Endothelial cell of umbilical vein (primary cell): Measurements from ENCODE around the gene CCT2. TPM values are rescaled to one million over a fixed set of nuclear protein-coding genes. Genes with fewer than 3 reads are reported as not detected.

Source experiments
- BruUV-seq: library from RNA; stranded (reverse); fragments of 400-500 nt; replicated peaks from 2 replicates; lab custom pipeline; 2021; lab: Mats Ljungman, UMichigan
- CTCF ChIA-PET: fragments of 300-600, 350-600 bp; sonication (Branson Sonifier 250); formaldehyde crosslinking; loops from one replicate; lab custom pipeline; 2021; ENCODE audit warnings: antibody characterized with exemption, inconsistent platforms; lab: Charles Lee
- POLR2A ChIA-PET: fragments of 300-600, 350-600 bp; sonication (Branson Sonifier 250); formaldehyde crosslinking; loops from one replicate; lab custom pipeline; 2021; ENCODE audit warnings: antibody characterized with exemption, inconsistent platforms; lab: Charles Lee
- DNase-seq: peaks from one replicate; pipeline ENCODE4 v3.0.0-alpha.2; 2011; ENCODE audit warnings: low read depth, low spot score
- FAIRE-seq: peaks from 2 replicates; lab custom pipeline; 2011; peaks lifted over from hg19 to GRCh38; lab: Jason Lieb, UNC
- H2AFZ ChIP-seq: 2 replicates; pipeline ENCODE4 v1.6.0; 2012; ENCODE audit warnings: low read depth, low read length, control low read depth, inconsistent platforms
- H3K27ac ChIP-seq: 2 replicates; pipeline ENCODE4 v1.5.1; 2011; ENCODE audit warnings: low read depth, mild to moderate bottlenecking, control low read depth, low read length, moderate library complexity; ENCODE audit not compliant: insufficient read depth
- H3K27me3 ChIP-seq, 2 experiments: 2 replicates each; pipeline versions ENCODE4 v1.6.0 to v1.6.1; 2011; ENCODE audit warnings: low read length in 2 of 2, mixed read lengths in 1 of 2; ENCODE audit not compliant: control insufficient read depth in 2 of 2, insufficient read depth in 2 of 2
- H3K36me3 ChIP-seq, 2 experiments: 2 replicates in 1 of 2; 3 replicates in 1 of 2; pipeline ENCODE4 v1.5.1; 2011; ENCODE audit warnings: low read length in 2 of 2, mild to moderate bottlenecking in 1 of 2, moderate library complexity in 1 of 2; ENCODE audit not compliant: control insufficient read depth in 2 of 2, insufficient read depth in 2 of 2; ENCODE audit errors: extremely low read depth in 1 of 2
- H3K4me1 ChIP-seq: 3 replicates; pipeline ENCODE4 v1.5.1; 2011; ENCODE audit warnings: mild to moderate bottlenecking, low read length; ENCODE audit not compliant: control insufficient read depth, insufficient read depth; ENCODE audit errors: extremely low read depth
- H3K4me2 ChIP-seq: 2 replicates; pipeline ENCODE4 v1.6.1; 2011; ENCODE audit warnings: low read length, control low read depth, mixed read lengths; ENCODE audit not compliant: insufficient read depth
- H3K4me3 ChIP-seq, 3 experiments: fragments of 200-600 bp in 1 of 3; sonication (generic), shearing (Covaris generic) in 1 of 3; replicated peaks in 1 of 3; 2 replicates each; pipeline ENCODE4 v1.5.1; 2011 to 2016; ENCODE audit warnings: control low read depth in 3 of 3, low read length in 3 of 3, mild to moderate bottlenecking in 2 of 3, inconsistent platforms in 1 of 3, low read depth in 1 of 3, moderate library complexity in 1 of 3; ENCODE audit not compliant: insufficient read depth in 1 of 3
- H3K79me2 ChIP-seq: 2 replicates; pipeline ENCODE4 v1.6.0; 2012; ENCODE audit warnings: low read length, inconsistent platforms; ENCODE audit not compliant: control insufficient read depth, insufficient read depth
- H3K9ac ChIP-seq: replicated peaks from 2 replicates; pipeline ENCODE3; 2011; ENCODE audit warnings: low read length, control low read depth; ENCODE audit not compliant: insufficient read depth; ENCODE audit errors: extremely low read depth
- H3K9me1 ChIP-seq: replicated peaks from 3 replicates; pipeline ENCODE4 v1.6.0; 2011; ENCODE audit warnings: mild to moderate bottlenecking, low read length; ENCODE audit not compliant: control insufficient read depth, insufficient read depth; ENCODE audit errors: extremely low read depth
- H3K9me3 ChIP-seq: replicated peaks from 2 replicates; pipeline ENCODE4 v1.5.1; 2012; ENCODE audit warnings: low read length, inconsistent platforms; ENCODE audit not compliant: control insufficient read depth, insufficient read depth
- H4K20me1 ChIP-seq: replicated peaks from 2 replicates; pipeline ENCODE3; 2011; ENCODE audit warnings: mild to moderate bottlenecking, low read length; ENCODE audit not compliant: control insufficient read depth, insufficient read depth; ENCODE audit errors: extremely low read depth
- CTCF ChIP-seq, 2 donors: IDR thresholded peaks; 1 replicate in 1 of 2; 2 replicates in 1 of 2; pipeline ENCODE4 v1.5.1; 2011; ENCODE audit warnings: low read length in 2 of 2, mild to moderate bottlenecking in 2 of 2, moderate library complexity in 2 of 2, control low read depth in 1 of 2, inconsistent platforms in 1 of 2, low read depth in 1 of 2; ENCODE audit not compliant: insufficient read depth in 1 of 2; ENCODE audit errors: extremely low read depth in 1 of 2
- EZH2 ChIP-seq: IDR thresholded peaks from 2 replicates; pipeline ENCODE4 v1.6.1; 2012; ENCODE audit warnings: borderline replicate concordance, low read depth, mild to moderate bottlenecking, moderate library complexity, low read length, inconsistent platforms; ENCODE audit not compliant: severe bottlenecking
- FOS ChIP-seq: IDR thresholded peaks from 2 replicates; pipeline ENCODE4 v1.6.1; 2011; ENCODE audit warnings: mild to moderate bottlenecking, low read length, moderate library complexity, borderline replicate concordance; ENCODE audit not compliant: insufficient read depth
- GATA2 ChIP-seq: IDR thresholded peaks from 2 replicates; pipeline ENCODE4 v1.7.0; 2011; ENCODE audit warnings: low read depth, mild to moderate bottlenecking, moderate library complexity, mixed read lengths, low read length; ENCODE audit not compliant: insufficient read length, insufficient read depth
- JUN ChIP-seq: IDR thresholded peaks from 2 replicates; pipeline ENCODE4 v1.6.1; 2011; ENCODE audit warnings: borderline replicate concordance, low read depth; ENCODE audit not compliant: insufficient read length, insufficient read depth
- MYC ChIP-seq: IDR thresholded peaks from one replicate; pipeline ENCODE4 v1.6.1; 2011; ENCODE audit warnings: mild to moderate bottlenecking, low read depth, low read length
- POLR2A ChIP-seq: IDR thresholded peaks from 2 replicates; pipeline ENCODE4 v1.6.1; 2012; ENCODE audit warnings: low read depth, mild to moderate bottlenecking, control low read depth, low read length
- POLR2AphosphoS5 ChIP-seq: IDR thresholded peaks from 2 replicates; pipeline ENCODE4 v1.6.1; 2012; ENCODE audit warnings: low read depth, mild to moderate bottlenecking, control low read depth, low read length, moderate library complexity; ENCODE audit not compliant: insufficient read depth
- dilution Hi-C: fragments of 300-500 bp; cut with MboI; formaldehyde crosslinking; loops from one replicate; pipeline ENCODE4 v1.15.0; 2019; ENCODE audit warnings: low sequenced_read_pairs; ENCODE audit not compliant: extremely low pct_ligation_motif_present
- intact Hi-C: fragments of 100-400 bp; cut with micrococcal nuclease; formaldehyde crosslinking; loops from one replicate; pipeline ENCODE4 v1.10.0; 2022
- polyA plus RNA-seq, 4 experiments: library from polyadenylated mRNA; depleted of rRNA in 3 of 4; stranded (reverse) in 3 of 4; unstranded in 1 of 4; fragments of >200 nt; gene quantifications; 2 replicates each; pipeline versions ENCODE4 v1.2.1 to v1.2.3, GENCODE V29; 2011 to 2012; ENCODE audit warnings: missing spikeins in 1 of 4
- total RNA-seq: library from RNA; stranded (reverse); gene quantifications from 2 replicates; pipeline ENCODE4 v1.2.3, GENCODE V29; 2021
- TF ChIP-seq, protein P1 (sequence below): IDR thresholded peaks from 2 replicates; pipeline ENCODE4 v1.6.1; 2011; ENCODE audit not compliant: insufficient read depth, insufficient read length

CCT2 gene
- total and polyA plus RNA-seq, 2 donors (not counting 3 experiments of a cell fraction or from before 2014, with no cell fraction given) = 138 to 245 TPM

GRCh38 chr12:69570000-69570516, 15.2 kb upstream of the CCT2 start:
- BruUV-seq = no TSS peak
- intact Hi-C loops (loop anchor here (1.0 to 5.0 kb wide), 5 partner anchors 100 to 413 kb away; partner anchors contain the start of gene FRS2), dilution Hi-C loops (no loop called here)
- H3K4me3 ChIP-seq = no peak overlapping the region
- no peaks in the 10 kb centered on the region for H3K9me1 ChIP-seq
- H3K9ac ChIP-seq = no peak overlapping the region
- no peaks in the 10 kb centered on the region for H4K20me1 ChIP-seq
- no peak overlapping the region for H3K4me2 ChIP-seq
- TF ChIP-seq, protein P1, sequence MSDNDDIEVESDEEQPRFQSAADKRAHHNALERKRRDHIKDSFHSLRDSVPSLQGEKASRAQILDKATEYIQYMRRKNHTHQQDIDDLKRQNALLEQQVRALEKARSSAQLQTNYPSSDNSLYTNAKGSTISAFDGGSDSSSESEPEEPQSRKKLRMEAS = no peak
- no peak for TF ChIP-seq MYC
- no peak for TF ChIP-seq JUN
- no peak for TF ChIP-seq POLR2AphosphoS5
- no peak for TF ChIP-seq FOS
- TF ChIP-seq GATA2 = no peak
- TF ChIP-seq EZH2 = no peak
- no peak for TF ChIP-seq POLR2A
- TF ChIP-seq CTCF (IDR thresholded peaks at IDR 0.05; ENCODE audit: extremely low read depth in 1 of 2, insufficient read depth in 1 of 2, low read depth in 1 of 2, low read length in 2 of 2) = no peak
- H3K79me2 ChIP-seq = no peaks in the 10 kb centered on the region
- no peaks in the 10 kb centered on the region for H3K27me3 ChIP-seq
- no peaks in the 10 kb centered on the region for H3K9me3 ChIP-seq
- H3K36me3 ChIP-seq = peaks cover 3 to 15% of the 10 kb centered on the region in 2 experiments
- FAIRE-seq = no peak
- ChIA-PET POLR2A (interaction anchor here (0.6 to 1.5 kb wide), 2 partner anchors 15 to 176 kb away, joined by 3 to 5 read pairs; no protein-coding TSS in a partner anchor), CTCF (interaction anchor here (0.5 to 5.9 kb wide), 45 partner anchors 7 to 415 kb away, joined by 3 to 184 read pairs (median 6); partner anchors contain the start of genes CCT2 and FRS2)
- no peaks in the 10 kb centered on the region for H3K4me1 ChIP-seq
- no peak overlapping the region for H3K27ac ChIP-seq
- DNase-seq = no peak
- no peak overlapping the region for H2AFZ ChIP-seq
